ENCODE measurements around the gene ZNF888.
"Not testable (repeated sequence)": the region's sequence is repeated elsewhere in the genome, so short reads cannot be mapped to it uniquely, and the experiment has no call there.

ZNF888 gene

GRCh38 chr19:52922841-52923777 lies at the start of gene ZNF888:
Gene ZNF888 (minus strand): TSS chr19:52923428. CDS start chr19:52917873, 5,555 bp downstream.
- DNase-seq, result peak; percentile 53 to 96 (median 76)
- intact Hi-C loops (cut with DNase I), result no loop called here

- intact Hi-C loops (cut with DNase I), result loop anchor here (10.0 kb wide), 1 partner anchor 217 kb away; no protein-coding TSS in a partner anchor
- no peak for DNase-seq
These were observed 44.5 kb upstream of the ZNF888 start for GRCh38 chr19:52967772-52968171.

GRCh38 chr19:52963247-52963618 lies 40.0 kb upstream of the ZNF888 start:
- intact Hi-C loops (cut with DNase I), result loop anchor here (10.0 kb wide), 1 partner anchor 222 kb away; no protein-coding TSS in a partner anchor
- DNase-seq, result peak in 2 of 10 donors; percentile 16 to 84

GRCh38 chr19:52962394-52963246 lies 39.4 kb upstream of the ZNF888 start, which contains the start of gene ZNF816:
Gene ZNF816 (minus strand): TSS chr19:52962881. CDS start chr19:52956089, 6,792 bp downstream.
- intact Hi-C loops (cut with DNase I), result loop anchor here (10.0 kb wide), 1 partner anchor 222 kb away; no protein-coding TSS in a partner anchor
- peak; percentile 73 to 98 (median 87) for DNase-seq

GRCh38 chr19:52961981-52962380 lies 38.8 kb upstream of the ZNF888 start:
- intact Hi-C loops (cut with DNase I), result loop anchor here (10.0 kb wide), 1 partner anchor 223 kb away; no protein-coding TSS in a partner anchor
- DNase-seq, result no peak

- DNase-seq, result no peak
- intact Hi-C loops (cut with DNase I), result loop anchor here (10.0 kb wide), 1 partner anchor 225 kb away; no protein-coding TSS in a partner anchor
These were observed 36.5 kb upstream of the ZNF888 start for GRCh38 chr19:52959613-52960295.

- intact Hi-C loops (cut with DNase I), result no loop called here
- DNase-seq, result no peak
These were observed 34.4 kb upstream of the ZNF888 start for GRCh38 chr19:52957591-52957990.

GRCh38 chr19:52956917-52957316 lies 33.7 kb upstream of the ZNF888 start:
- DNase-seq, result no peak
- intact Hi-C loops (cut with DNase I), result no loop called here

GRCh38 chr19:52949422-52949821 lies 26.2 kb upstream of the ZNF888 start:
- intact Hi-C loops (cut with DNase I), result no loop called here
- DNase-seq, result no peak

- DNase-seq, result no peak
- intact Hi-C loops (cut with DNase I), result no loop called here
These were observed 25.0 kb upstream of the ZNF888 start for GRCh38 chr19:52948025-52948770.

- intact Hi-C loops (cut with DNase I), result no loop called here
- DNase-seq, result peak in 3 of 10 donors; percentile 21 to 82 (median 80)
These were observed 23.4 kb upstream of the ZNF888 start for GRCh38 chr19:52946322-52947310.

- intact Hi-C loops (cut with DNase I), result no loop called here
- no peak for DNase-seq
These were observed 22.6 kb upstream of the ZNF888 start for GRCh38 chr19:52945652-52946321.

GRCh38 chr19:52944703-52945493 lies 21.7 kb upstream of the ZNF888 start:
- DNase-seq, result peak in 1 of 10 donors; percentile 29
- intact Hi-C loops (cut with DNase I), result not testable (repeated sequence)

- intact Hi-C loops (cut with DNase I), result no loop called here
- peak in 1 of 10 donors; percentile 39 for DNase-seq
These were observed 20.8 kb upstream of the ZNF888 start for GRCh38 chr19:52943884-52944643.

GRCh38 chr19:52943134-52943883 lies 20.1 kb upstream of the ZNF888 start:
- intact Hi-C loops (cut with DNase I), result no loop called here
- DNase-seq, result peak in 2 of 10 donors; percentile 19 to 46

Measured in posterior cingulate gyrus (tissue), 11 donors.